ENCODE measurements around the gene KIAA0232. TPM values are rescaled to one million over a fixed set of nuclear protein-coding genes. Genes with fewer than 3 reads are reported as not detected.

The KIAA0232 gene
- total RNA-seq, 4 donors from 2014 or later = 39.4 to 66.6 (median 47.1) TPM

GRCh38 chr4:6781113-6781512 lies 1.4 kb upstream of the KIAA0232 start:
- Histone ChIP-seq H3K27ac (peak overlapping the region in 2 of 4 donors; percentile 98 to 100), H3K27me3 (peaks cover 3% of the 10 kb centered on the region), H3K36me3 (no peaks in the 10 kb centered on the region), H3K9me3 (no peaks in the 10 kb centered on the region), H3K4me3 (no peak overlapping the region), H3K4me1 (peaks cover 0 to 33% (median 4%) of the 10 kb centered on the region in 3 donors)
- TF ChIP-seq POLR2AphosphoS5 (IDR thresholded peaks at IDR 0.05) (no peak), POLR2A (IDR thresholded peaks at IDR 0.05) (no peak), EP300 (IDR thresholded peaks at IDR 0.05) (no peak)
- TF ChIP-seq, protein P1, sequence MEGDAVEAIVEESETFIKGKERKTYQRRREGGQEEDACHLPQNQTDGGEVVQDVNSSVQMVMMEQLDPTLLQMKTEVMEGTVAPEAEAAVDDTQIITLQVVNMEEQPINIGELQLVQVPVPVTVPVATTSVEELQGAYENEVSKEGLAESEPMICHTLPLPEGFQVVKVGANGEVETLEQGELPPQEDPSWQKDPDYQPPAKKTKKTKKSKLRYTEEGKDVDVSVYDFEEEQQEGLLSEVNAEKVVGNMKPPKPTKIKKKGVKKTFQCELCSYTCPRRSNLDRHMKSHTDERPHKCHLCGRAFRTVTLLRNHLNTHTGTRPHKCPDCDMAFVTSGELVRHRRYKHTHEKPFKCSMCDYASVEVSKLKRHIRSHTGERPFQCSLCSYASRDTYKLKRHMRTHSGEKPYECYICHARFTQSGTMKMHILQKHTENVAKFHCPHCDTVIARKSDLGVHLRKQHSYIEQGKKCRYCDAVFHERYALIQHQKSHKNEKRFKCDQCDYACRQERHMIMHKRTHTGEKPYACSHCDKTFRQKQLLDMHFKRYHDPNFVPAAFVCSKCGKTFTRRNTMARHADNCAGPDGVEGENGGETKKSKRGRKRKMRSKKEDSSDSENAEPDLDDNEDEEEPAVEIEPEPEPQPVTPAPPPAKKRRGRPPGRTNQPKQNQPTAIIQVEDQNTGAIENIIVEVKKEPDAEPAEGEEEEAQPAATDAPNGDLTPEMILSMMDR (IDR thresholded peaks at IDR 0.05) = no peak
- WGBS, 2 donors (ENCODE audit: low coverage in 1 of 2) = 82 to 87% methylated on average over 2 to 3 of the region's 8 CpGs
- no peak for ATAC-seq

- peaks cover 0 to 3% of the 10 kb centered on the region in 2 donors for H3K36me3 ChIP-seq
- peak overlapping the region in 3 of 4 donors; percentile 98 to 100 (median 100) for H3K27ac ChIP-seq
- peak overlapping the region in 1 of 2 donors; percentile 68 for H3K4me3 ChIP-seq
- no peaks in the 10 kb centered on the region for H3K27me3 ChIP-seq
- H3K9me3 ChIP-seq = no peaks in the 10 kb centered on the region
- peaks cover 0 to 37% (median 4%) of the 10 kb centered on the region in 3 donors for H3K4me1 ChIP-seq
- no peak for TF ChIP-seq POLR2AphosphoS5 (IDR thresholded peaks at IDR 0.05)
- no peak for ATAC-seq
- 78 to 85% methylated on average over 5 to 6 of the region's 6 CpGs for WGBS, 2 donors (ENCODE audit: low coverage in 1 of 2)
Measured at GRCh38 chr4:6781561-6781960, 966 bp upstream of the KIAA0232 start.

DNA sequence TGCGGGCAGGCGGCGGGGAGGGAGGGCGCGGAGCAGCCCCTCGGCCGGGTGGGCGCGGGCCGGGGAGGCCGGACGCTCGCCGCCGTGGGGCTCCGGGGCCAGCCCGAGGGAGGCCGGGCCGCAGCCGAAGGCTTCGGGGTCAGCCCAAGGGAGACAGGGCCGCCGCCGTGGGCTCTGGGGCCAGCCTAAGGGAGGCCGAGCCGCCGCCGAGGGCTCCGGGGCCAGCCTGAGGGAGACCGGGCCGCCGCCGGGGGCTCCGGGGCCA lies 251 bp downstream of the KIAA0232 start:
- WGBS, 2 donors (ENCODE audit: low coverage in 1 of 2) = no CpG with 5 or more reads among the region's 34 CpGs
- Histone ChIP-seq H3K4me3 (peak overlapping the region; percentile 68 to 96), H3K27me3 (no peaks in the 10 kb centered on the region), H3K36me3 (peaks cover 0 to 6% of the 10 kb centered on the region in 2 donors), H3K27ac (peak overlapping the region; percentile 98 to 100 (median 100)), H3K9me3 (no peaks in the 10 kb centered on the region), H3K4me1 (peaks cover 0 to 49% (median 8%) of the 10 kb centered on the region in 3 donors)
- ATAC-seq = peak; percentile 36
- TF ChIP-seq EP300 (IDR thresholded peaks at IDR 0.05) = no peak
- TF ChIP-seq, protein P1 (IDR thresholded peaks at IDR 0.05) = no peak
- no peak for TF ChIP-seq POLR2AphosphoS5 (IDR thresholded peaks at IDR 0.05)
- TF ChIP-seq POLR2A (IDR thresholded peaks at IDR 0.05) = no peak

- peak overlapping the region; percentile 98 to 100 (median 100) for H3K27ac ChIP-seq
- no peaks in the 10 kb centered on the region for H3K9me3 ChIP-seq
- peaks cover 0 to 55% (median 14%) of the 10 kb centered on the region in 3 donors for H3K4me1 ChIP-seq
- peak overlapping the region; percentile 68 to 96 for H3K4me3 ChIP-seq
- TF ChIP-seq POLR2AphosphoS5 (IDR thresholded peaks at IDR 0.05) (peak; percentile 66), POLR2A (IDR thresholded peaks at IDR 0.05) (peak; percentile 69 to 73), EP300 (IDR thresholded peaks at IDR 0.05) (no peak)
- TF ChIP-seq, protein P1 (IDR thresholded peaks at IDR 0.05) = peak in 1 of 4 experiments; percentile 42
- ATAC-seq = peak; percentile 90
- peaks cover 0 to 6% of the 10 kb centered on the region in 2 donors for H3K36me3 ChIP-seq
- no peaks in the 10 kb centered on the region for H3K27me3 ChIP-seq
- WGBS, 2 donors (ENCODE audit: low coverage in 1 of 2) = 0 to 2% methylated on average over 2 to 7 of the region's 91 CpGs
Measured at GRCh38 chr4:6783111-6783981, 819 bp downstream of the KIAA0232 start.

DNA sequence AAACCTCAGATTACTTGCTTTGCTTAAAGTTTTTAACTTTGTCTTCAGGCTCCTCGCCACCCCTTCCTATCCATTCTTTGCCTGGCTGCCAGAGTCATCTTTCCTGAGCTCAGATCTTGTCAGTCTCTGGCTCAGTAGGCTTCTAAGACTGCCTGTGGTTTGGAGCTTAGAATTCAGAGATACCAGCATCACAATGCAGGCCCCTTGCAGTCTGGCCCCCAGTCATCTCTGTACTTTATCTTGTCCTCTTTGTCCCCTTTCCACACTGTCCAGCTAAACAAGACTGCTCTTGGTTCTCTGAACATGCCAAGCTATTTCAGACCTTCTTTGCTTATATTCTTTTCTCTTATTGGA lies 3.0 kb downstream of the KIAA0232 start:
- Histone ChIP-seq H3K4me1 (peaks cover 0 to 65% (median 15%) of the 10 kb centered on the region in 3 donors), H3K27me3 (no peaks in the 10 kb centered on the region), H3K9me3 (no peaks in the 10 kb centered on the region), H3K4me3 (no peak overlapping the region), H3K36me3 (peaks cover 0 to 13% of the 10 kb centered on the region in 2 donors), H3K27ac (no peak overlapping the region)
- no peak for ATAC-seq
- TF ChIP-seq POLR2AphosphoS5 (IDR thresholded peaks at IDR 0.05) (no peak), EP300 (IDR thresholded peaks at IDR 0.05) (no peak), POLR2A (IDR thresholded peaks at IDR 0.05) (no peak)
- TF ChIP-seq, protein P1 (IDR thresholded peaks at IDR 0.05) = no peak
- 100% methylated on average over 1 of the region's 1 CpG; no CpG with 5 or more reads in 1 of the 2 donors for WGBS, 2 donors (ENCODE audit: low coverage in 1 of 2)

Measured in gastroesophageal sphincter (tissue), 4 donors.